ENCODE data around the gene MINDY3. TPM values are rescaled to one million over a fixed set of nuclear protein-coding genes. Genes with fewer than 3 reads are reported as not detected.

MINDY3 gene
- total RNA-seq, 1 experiment from 2014 or later, result 11.3 TPM

GRCh38 chr10:15841696-15842095 is 18.6 kb downstream of the MINDY3 start (continued):
- TF ChIP-seq TCF7 (CRISPR knock-in tag; IDR thresholded peaks at IDR 0.05; ENCODE audit: low read depth) (no peak), AFF4 (CRISPR knock-in tag; IDR thresholded peaks at IDR 0.05; ENCODE audit: borderline replicate concordance) (no peak), FOXK1 (CRISPR knock-in tag; IDR thresholded peaks at IDR 0.05) (no peak), ATF1 (CRISPR knock-in tag; IDR thresholded peaks at IDR 0.05) (no peak), JUN (CRISPR knock-in tag; IDR thresholded peaks at IDR 0.05) (no peak), TP53 (CRISPR knock-in tag; IDR thresholded peaks at IDR 0.05) (no peak), ERG (CRISPR knock-in tag; IDR thresholded peaks at IDR 0.05) (no peak), SMAD3 (CRISPR knock-in tag; IDR thresholded peaks at IDR 0.05; ENCODE audit: borderline replicate concordance) (no peak)

GRCh38 chr10:15836807-15837206 is 23.5 kb downstream of the MINDY3 start:
- POLR2A ChIA-PET, result interaction anchor here (0.7 kb wide), 1 partner anchor 250 kb away, joined by 3 read pairs; no protein-coding TSS in a partner anchor
- TF ChIP-seq ZSCAN18 (CRISPR knock-in tag; IDR thresholded peaks at IDR 0.05), result no peak
- no peak for TF ChIP-seq ZNF532 (CRISPR knock-in tag; IDR thresholded peaks at IDR 0.05; ENCODE audit: borderline replicate concordance)
- TF ChIP-seq TEAD1 (CRISPR knock-in tag; IDR thresholded peaks at IDR 0.05), result no peak
- peaks cover 2% of the 10 kb centered on the region; the same call in 1 of the 2 replicates for H3K4me1 Mint-ChIP-seq
- ATAC-seq (no peak), DNase-seq (ENCODE audit: low spot score) (no peak)
- H3K27me3 Mint-ChIP-seq (ENCODE audit: low read depth), result no peaks in the 10 kb centered on the region
- H3K9me3 Mint-ChIP-seq, result no peaks in the 10 kb centered on the region
- no peak overlapping the region for H3K27ac Mint-ChIP-seq
- CTCF ChIA-PET, result no interaction called here
- H3K4me3 Mint-ChIP-seq, result no peak overlapping the region
- H3K36me3 Mint-ChIP-seq, result no peaks in the 10 kb centered on the region

GRCh38 chr10:15829495-15829894 is 30.8 kb downstream of the MINDY3 start:
- Mint-ChIP-seq H3K4me3 (no peak overlapping the region), H3K36me3 (no peaks in the 10 kb centered on the region), H3K27ac (no peak overlapping the region; the same call in 1 of the 2 replicates), H3K27me3 (ENCODE audit: low read depth) (no peaks in the 10 kb centered on the region), H3K4me1 (peaks cover 8% of the 10 kb centered on the region), H3K9me3 (no peaks in the 10 kb centered on the region)
- no peak for DNase-seq (ENCODE audit: low spot score)
- POLR2A ChIA-PET, result no interaction called here
- CTCF ChIA-PET, result interaction anchor here (1.1 kb wide), 1 partner anchor 110 kb away, joined by 3 read pairs; the partner anchor contains the start of gene ITGA8
- ATAC-seq, result no peak
- TF ChIP-seq MLX (CRISPR knock-in tag; IDR thresholded peaks at IDR 0.05) (no peak), ZBTB43 (CRISPR knock-in tag; IDR thresholded peaks at IDR 0.05) (no peak), ZNF512 (CRISPR knock-in tag; IDR thresholded peaks at IDR 0.05; ENCODE audit: borderline replicate concordance) (no peak), TEAD4 (CRISPR knock-in tag; IDR thresholded peaks at IDR 0.05) (no peak), OVOL2 (CRISPR knock-in tag; IDR thresholded peaks at IDR 0.05; ENCODE audit: borderline replicate concordance) (no peak), MXD4 (CRISPR knock-in tag; IDR thresholded peaks at IDR 0.05; ENCODE audit: borderline replicate concordance) (no peak), TCF7 (CRISPR knock-in tag; IDR thresholded peaks at IDR 0.05; ENCODE audit: low read depth) (no peak)

Data from WTC11 (cell line).